Loucy (cell line): ENCODE data around the gene SLC7A4.

Source experiments
- H2AFZ ChIP-seq: fragments of 200-600 bp; sonication (generic); 2 replicates; pipeline ENCODE4 v1.6.0; 2016; ENCODE audit warnings: antibody characterized with exemption, mild to moderate bottlenecking, low read length, moderate library complexity
- H3F3A ChIP-seq: fragments of 200-600 bp; 2 replicates; pipeline ENCODE4 v1.6.0; 2016; ENCODE audit warnings: antibody characterized with exemption, low read depth, mild to moderate bottlenecking
- H3K27me3 ChIP-seq: fragments of 200-600 bp; sonication (generic); 2 replicates; pipeline ENCODE4 v1.6.1; 2014; ENCODE audit warnings: low read length, mild to moderate bottlenecking; ENCODE audit not compliant: insufficient read depth, poor library complexity, severe bottlenecking
- H3K36me3 ChIP-seq: fragments of 200-600 bp; sonication (generic); 2 replicates; pipeline ENCODE4 v1.6.1; 2016; ENCODE audit warnings: low read length; ENCODE audit not compliant: insufficient read depth
- H3K4me1 ChIP-seq: fragments of 200-600 bp; sonication (generic); 2 replicates; pipeline ENCODE4 v1.5.1; 2014; ENCODE audit warnings: low read length, mild to moderate bottlenecking; ENCODE audit not compliant: insufficient read depth, poor library complexity, severe bottlenecking
- H3K4me2 ChIP-seq: fragments of 200-600 bp; sonication (generic); 2 replicates; pipeline ENCODE4 v1.6.0; 2014; ENCODE audit warnings: antibody characterized with exemption, low read length, low read depth, mild to moderate bottlenecking; ENCODE audit not compliant: poor library complexity, severe bottlenecking
- H3K4me3 ChIP-seq: fragments of 200-600 bp; sonication (generic); 2 replicates; pipeline ENCODE4 v1.5.1; 2014; ENCODE audit warnings: low read length, mild to moderate bottlenecking, mixed read lengths; ENCODE audit not compliant: poor library complexity, severe bottlenecking
- H3K79me2 ChIP-seq: fragments of 200-600 bp; sonication (generic); 2 replicates; pipeline ENCODE4 v1.6.1; 2014; ENCODE audit warnings: low read length; ENCODE audit not compliant: insufficient read depth
- H3K9ac ChIP-seq: fragments of 200-600 bp; sonication (generic); 2 replicates; pipeline ENCODE4 v1.6.0; 2014; ENCODE audit warnings: mild to moderate bottlenecking, low read depth, low read length, moderate library complexity; ENCODE audit not compliant: poor library complexity, severe bottlenecking
- H3K9me2 ChIP-seq: fragments of 200-600 bp; sonication (generic); replicated peaks from 2 replicates; pipeline ENCODE4 v1.6.1; 2016; ENCODE audit warnings: low read depth, low read length, mixed read lengths
- H3K9me3 ChIP-seq: fragments of 200-600 bp; sonication (generic); 2 replicates; pipeline ENCODE4 v1.6.1; 2014; ENCODE audit warnings: mild to moderate bottlenecking, antibody characterized with exemption, low read length, low read depth; ENCODE audit not compliant: insufficient read depth
- H4K20me1 ChIP-seq: fragments of 200-600 bp; sonication (generic); 2 replicates; pipeline ENCODE4 v1.6.0; 2014; ENCODE audit warnings: antibody characterized with exemption, low read length, mild to moderate bottlenecking; ENCODE audit not compliant: insufficient read depth, poor library complexity, severe bottlenecking
- EZH2phosphoT487 ChIP-seq: fragments of 200-600 bp; IDR thresholded peaks from 2 replicates; pipeline ENCODE4 v1.6.1; 2018; ENCODE audit warnings: antibody characterized with exemption, mild to moderate bottlenecking, moderate library complexity, borderline replicate concordance
- TF ChIP-seq, protein P1 (sequence below): fragments of 200-600 bp; sonication (generic); conservative IDR thresholded peaks from 2 replicates; pipeline ENCODE4 v1.5.1; 2014; ENCODE audit warnings: mild to moderate bottlenecking, antibody characterized with exemption, low read length

SLC7A4 gene

DNA sequence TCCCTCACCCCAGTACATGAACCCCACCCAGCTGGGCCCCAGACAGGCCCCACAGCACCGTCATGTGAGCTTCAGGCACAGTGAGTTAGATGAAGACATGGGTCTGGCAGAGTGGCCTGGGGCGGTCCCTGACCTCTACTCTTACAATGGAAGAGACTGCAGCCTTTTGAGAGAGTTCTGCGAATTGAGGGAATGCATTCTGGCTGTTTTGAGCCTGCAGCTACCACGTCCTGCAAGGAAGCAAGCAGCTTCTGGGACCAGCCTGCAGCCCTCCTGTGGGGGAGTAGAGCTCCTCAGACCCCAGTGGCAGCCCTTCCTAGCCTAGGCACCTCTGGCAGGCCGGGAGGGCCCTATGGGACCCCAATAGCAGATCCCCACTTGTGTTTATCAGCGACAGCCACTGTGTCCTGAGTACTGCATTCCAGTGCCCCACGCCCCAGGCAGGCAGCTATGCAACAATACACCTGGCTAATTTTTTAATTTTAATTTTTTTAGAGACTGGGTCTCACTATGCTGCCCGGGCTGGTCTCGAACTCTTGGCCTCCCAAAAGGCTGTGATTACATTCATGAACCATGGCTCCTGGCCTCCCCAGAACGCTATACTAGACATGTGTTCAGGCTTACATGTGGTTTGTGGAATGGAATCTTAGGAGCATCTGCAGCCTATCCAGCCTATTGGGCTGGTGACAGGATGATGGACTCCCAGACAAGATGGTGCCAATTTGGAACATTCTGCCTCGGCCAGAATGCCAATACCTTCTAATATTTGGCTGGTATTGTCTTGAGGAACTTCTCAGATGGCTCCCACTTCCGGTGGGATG, 717 bp upstream of the SLC7A4 start:
- Histone ChIP-seq H3K4me2 (no peak overlapping the region), H3K4me3 (no peak overlapping the region), H3K79me2 (no peaks in the 10 kb centered on the region), H3F3A (no peaks in the 10 kb centered on the region), H4K20me1 (no peaks in the 10 kb centered on the region), H3K4me1 (no peaks in the 10 kb centered on the region), H3K9ac (no peak overlapping the region), H3K9me2 (no peaks in the 10 kb centered on the region), H3K36me3 (no peaks in the 10 kb centered on the region), H3K27me3 (no peaks in the 10 kb centered on the region), H3K9me3 (no peaks in the 10 kb centered on the region), H2AFZ (no peak overlapping the region)
- TF ChIP-seq, protein P1, sequence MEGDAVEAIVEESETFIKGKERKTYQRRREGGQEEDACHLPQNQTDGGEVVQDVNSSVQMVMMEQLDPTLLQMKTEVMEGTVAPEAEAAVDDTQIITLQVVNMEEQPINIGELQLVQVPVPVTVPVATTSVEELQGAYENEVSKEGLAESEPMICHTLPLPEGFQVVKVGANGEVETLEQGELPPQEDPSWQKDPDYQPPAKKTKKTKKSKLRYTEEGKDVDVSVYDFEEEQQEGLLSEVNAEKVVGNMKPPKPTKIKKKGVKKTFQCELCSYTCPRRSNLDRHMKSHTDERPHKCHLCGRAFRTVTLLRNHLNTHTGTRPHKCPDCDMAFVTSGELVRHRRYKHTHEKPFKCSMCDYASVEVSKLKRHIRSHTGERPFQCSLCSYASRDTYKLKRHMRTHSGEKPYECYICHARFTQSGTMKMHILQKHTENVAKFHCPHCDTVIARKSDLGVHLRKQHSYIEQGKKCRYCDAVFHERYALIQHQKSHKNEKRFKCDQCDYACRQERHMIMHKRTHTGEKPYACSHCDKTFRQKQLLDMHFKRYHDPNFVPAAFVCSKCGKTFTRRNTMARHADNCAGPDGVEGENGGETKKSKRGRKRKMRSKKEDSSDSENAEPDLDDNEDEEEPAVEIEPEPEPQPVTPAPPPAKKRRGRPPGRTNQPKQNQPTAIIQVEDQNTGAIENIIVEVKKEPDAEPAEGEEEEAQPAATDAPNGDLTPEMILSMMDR: no peak
- TF ChIP-seq EZH2phosphoT487: no peak

DNA sequence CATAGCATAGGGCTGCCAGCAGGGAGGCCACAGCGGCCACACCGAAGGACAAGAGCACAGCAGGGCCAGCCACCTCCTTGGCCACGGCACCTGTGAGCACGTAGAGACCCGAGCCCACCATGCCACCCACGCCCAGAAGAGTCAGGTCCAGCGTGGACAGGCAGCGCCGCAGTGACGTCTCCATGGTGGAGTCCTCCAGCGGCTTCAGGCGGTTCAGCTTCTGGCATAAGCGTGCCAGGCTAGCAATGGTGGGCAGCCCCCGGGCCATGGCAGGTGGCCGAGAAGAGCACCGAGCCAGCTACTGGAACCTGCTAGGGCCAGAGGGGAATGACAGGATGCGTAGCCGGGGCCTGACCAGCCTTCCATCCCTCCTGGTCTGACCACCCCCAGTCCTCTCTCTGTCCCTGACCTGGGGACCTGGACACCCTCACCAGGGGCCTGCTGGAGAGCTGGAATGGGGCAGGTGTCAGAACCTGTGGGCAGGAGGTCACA, 770 bp downstream of the SLC7A4 start:
- H3K9ac ChIP-seq: no peak overlapping the region
- H2AFZ ChIP-seq: no peak overlapping the region
- TF ChIP-seq, protein P1: no peak
- TF ChIP-seq EZH2phosphoT487: no peak
- H3K9me3 ChIP-seq: no peaks in the 10 kb centered on the region
- no peaks in the 10 kb centered on the region for H3K79me2 ChIP-seq
- H3K9me2 ChIP-seq: no peaks in the 10 kb centered on the region
- no peaks in the 10 kb centered on the region for H3K27me3 ChIP-seq
- no peaks in the 10 kb centered on the region for H3K4me1 ChIP-seq
- H3K36me3 ChIP-seq: no peaks in the 10 kb centered on the region
- no peak overlapping the region for H3K4me2 ChIP-seq
- no peaks in the 10 kb centered on the region for H4K20me1 ChIP-seq
- no peaks in the 10 kb centered on the region for H3F3A ChIP-seq
- no peak overlapping the region for H3K4me3 ChIP-seq

GRCh38 chr22:21030621-21031544, 1.5 kb downstream of the SLC7A4 start:
- no peak overlapping the region for H2AFZ ChIP-seq
- H3K27me3 ChIP-seq: no peaks in the 10 kb centered on the region
- no peak overlapping the region for H3K9ac ChIP-seq
- no peaks in the 10 kb centered on the region for H3F3A ChIP-seq
- no peaks in the 10 kb centered on the region for H3K79me2 ChIP-seq
- no peaks in the 10 kb centered on the region for H3K9me2 ChIP-seq
- H3K4me3 ChIP-seq: no peak overlapping the region
- peaks cover under 1% of the 10 kb centered on the region for H3K4me1 ChIP-seq
- no peaks in the 10 kb centered on the region for H3K36me3 ChIP-seq
- H4K20me1 ChIP-seq: no peaks in the 10 kb centered on the region
- no peak for TF ChIP-seq EZH2phosphoT487
- TF ChIP-seq, protein P1: no peak
- no peak overlapping the region for H3K4me2 ChIP-seq
- no peaks in the 10 kb centered on the region for H3K9me3 ChIP-seq
